PC-3 (cell line): ENCODE results near the gene SDK1.

Experiments
- CTCF ChIP-seq: fragments of 300-600 bp; sonication (generic); conservative IDR thresholded peaks from 2 replicates; pipeline ENCODE4 v1.5.1; 2017; ENCODE audit warnings: antibody characterized with exemption, low read depth, mild to moderate bottlenecking, low read length
- EZH2 ChIP-seq: fragments of 300-600 bp; sonication (generic); IDR thresholded peaks from one replicate; pipeline ENCODE4 v1.6.1; 2017; ENCODE audit warnings: antibody characterized with exemption, mild to moderate bottlenecking, low read length; ENCODE audit not compliant: unreplicated experiment
- EZH2phosphoT487 ChIP-seq: fragments of 300-600 bp; sonication (generic); IDR thresholded peaks from 2 replicates; pipeline ENCODE4 v1.6.1; 2018; ENCODE audit warnings: mild to moderate bottlenecking, antibody characterized with exemption, low read length, borderline replicate concordance

DNA sequence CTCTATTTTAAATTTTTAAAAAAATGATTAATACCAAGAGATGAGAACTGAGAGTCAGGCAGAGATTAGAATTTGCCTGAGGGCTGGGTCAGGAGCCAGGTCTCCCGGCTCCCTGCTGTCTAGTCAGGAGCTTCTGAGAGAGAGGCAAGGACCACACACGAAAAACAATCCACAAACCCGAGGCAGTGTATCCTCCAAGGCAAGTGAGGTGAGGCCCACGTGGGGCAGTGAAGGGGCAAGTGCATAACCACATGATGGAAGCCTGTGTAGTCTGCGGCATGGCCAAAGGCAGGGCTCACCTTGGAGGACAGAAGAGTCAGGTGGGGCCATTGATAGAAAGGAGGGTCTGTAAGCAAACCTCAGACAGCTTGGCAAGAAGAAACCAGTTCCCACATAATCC, 839.9 kb downstream of the SDK1 start:
- TF ChIP-seq EZH2phosphoT487 (no peak), CTCF (no peak), EZH2 (no peak)
